NOMO-1 treated with dmso at 0.1 percent for 144 hours (cell line): ENCODE data around the gene BARX2.

Experiments
- DNase-seq: peaks from one replicate; lab custom pipeline; 2025; ENCODE audit not compliant: unreplicated experiment; lab: John Stamatoyannopoulos, UW

Gene BARX2

GRCh38 chr11:129396454-129396853, 20.8 kb downstream of the BARX2 start:
- DNase-seq = no peak

GRCh38 chr11:129402206-129403171, 26.8 kb downstream of the BARX2 start:
- no peak for DNase-seq

- no peak for DNase-seq
Observed at GRCh38 chr11:129404731-129405130, 29.1 kb downstream of the BARX2 start.

- no peak for DNase-seq
Observed at GRCh38 chr11:129408865-129409444, 33.3 kb downstream of the BARX2 start.

GRCh38 chr11:129410395-129410960, 34.8 kb downstream of the BARX2 start:
- no peak for DNase-seq

- no peak for DNase-seq
Observed at GRCh38 chr11:129412494-129412893, 36.8 kb downstream of the BARX2 start.

GRCh38 chr11:129414144-129414872, 38.7 kb downstream of the BARX2 start:
- no peak for DNase-seq

- no peak for DNase-seq
Observed at GRCh38 chr11:129416080-129416820, 40.6 kb downstream of the BARX2 start.

GRCh38 chr11:129417458-129417857, 41.8 kb downstream of the BARX2 start:
- DNase-seq = no peak

- no peak for DNase-seq
Observed at GRCh38 chr11:129418039-129418438, 42.4 kb downstream of the BARX2 start.

GRCh38 chr11:129419386-129419785, 43.7 kb downstream of the BARX2 start:
- DNase-seq = no peak

GRCh38 chr11:129423426-129423825, 47.8 kb downstream of the BARX2 start:
- no peak for DNase-seq

- no peak for DNase-seq
Observed at GRCh38 chr11:129425214-129425613, 49.6 kb downstream of the BARX2 start.

- DNase-seq = no peak
Observed at GRCh38 chr11:129426038-129426437, 50.4 kb downstream of the BARX2 start.

GRCh38 chr11:129426776-129427175, 51.1 kb downstream of the BARX2 start:
- no peak for DNase-seq

- no peak for DNase-seq
Observed at GRCh38 chr11:129427376-129427775, 51.7 kb downstream of the BARX2 start.

- DNase-seq = no peak
Observed at GRCh38 chr11:129427816-129428406, 52.3 kb downstream of the BARX2 start.

GRCh38 chr11:129428557-129428956, 52.9 kb downstream of the BARX2 start:
- DNase-seq = no peak

- no peak for DNase-seq
Observed at GRCh38 chr11:129434641-129435498, 59.2 kb downstream of the BARX2 start.
